Activated CD4-positive, alpha-beta T cell treated with anti-CD3 and anti-CD28 coated beads, Interleukin-2, amount 10 ng/mL, durations not matched to agents 7 days and 5 days (primary cell): ENCODE results near the gene TAPT1. TPM values are rescaled to one million over a fixed set of nuclear protein-coding genes. Genes with fewer than 3 reads are reported as not detected.
"Not testable (repeated sequence)": the region's sequence is repeated elsewhere in the genome, so short reads cannot be mapped to it uniquely, and the experiment has no call there.

Experiments
- CTCF ChIA-PET: fragments of 350-600 bp; sonication (Branson Sonifier 250); formaldehyde crosslinking; loops from one replicate; lab custom pipeline; 2021; ENCODE audit warnings: antibody characterized with exemption; lab: Charles Lee
- POLR2A ChIA-PET: fragments of 350-600 bp; sonication (Branson Sonifier 250); formaldehyde crosslinking; loops from one replicate; lab custom pipeline; 2021; ENCODE audit warnings: antibody characterized with exemption; lab: Charles Lee
- DNase-seq: peaks from one replicate; pipeline ENCODE4 v3.0.0-alpha.2; 2020
- H3K27ac Mint-ChIP-seq: one replicate; pipeline ENCODE4 v1.8.0; 2021; ENCODE audit warnings: mild to moderate bottlenecking, moderate library complexity, mixed read lengths
- H3K27me3 Mint-ChIP-seq: one replicate; pipeline ENCODE4 v1.8.0; 2021; ENCODE audit warnings: mixed read lengths
- H3K36me3 Mint-ChIP-seq: one replicate; pipeline ENCODE4 v1.8.0; 2021; ENCODE audit warnings: low read depth, mixed read lengths
- H3K4me1 Mint-ChIP-seq: one replicate; pipeline ENCODE4 v1.8.0; 2021; ENCODE audit warnings: mixed read lengths
- H3K4me3 Mint-ChIP-seq: one replicate; pipeline ENCODE4 v1.8.0; 2021; ENCODE audit warnings: mild to moderate bottlenecking, moderate library complexity, mixed read lengths
- H3K9me3 Mint-ChIP-seq: one replicate; pipeline ENCODE4 v1.8.0; 2021; ENCODE audit warnings: mixed read lengths
- total RNA-seq, 2 experiments: library from RNA; stranded (reverse); gene quantifications; one replicate each; pipeline ENCODE4 v1.2.3, GENCODE V29; 2021

TAPT1 gene
- 10 to 100 TPM; 49.6 to 58.2 TPM for total RNA-seq

GRCh38 chr4:16225863-16226815 is at the start of gene TAPT1:
TSS of gene TAPT1 (minus strand) at chr4:16226471. CDS start at chr4:16226457, 14 bp downstream.
- no peaks in the 10 kb centered on the region for H3K9me3 Mint-ChIP-seq
- ChIA-PET CTCF (interaction anchor here (2.5 kb wide), 1 partner anchor 8 kb away, joined by 8 read pairs; no protein-coding TSS in a partner anchor), POLR2A (no interaction called here)
- peak within 1 kb of the TSS; percentile 97 for H3K27ac Mint-ChIP-seq
- H3K4me3 Mint-ChIP-seq, result peak within 1 kb of the TSS; percentile 91
- DNase-seq, result peak; percentile 73
- peaks cover 31% of the 10 kb centered on the region for H3K36me3 Mint-ChIP-seq
- H3K4me1 Mint-ChIP-seq, result peaks cover 47% of the 10 kb centered on the region
- no peaks in the 10 kb centered on the region for H3K27me3 Mint-ChIP-seq

- Mint-ChIP-seq H3K9me3 (peaks cover 6% of the 10 kb centered on the region), H3K27me3 (no peaks in the 10 kb centered on the region), H3K27ac (no peak overlapping the region), H3K4me3 (no peak overlapping the region), H3K36me3 (no peaks in the 10 kb centered on the region), H3K4me1 (peaks cover 4% of the 10 kb centered on the region)
- ChIA-PET CTCF (no interaction called here), POLR2A (no interaction called here)
- DNase-seq, result no peak
Observed at GRCh38 chr4:16271411-16271810, 45.1 kb upstream of the TAPT1 start.

GRCh38 chr4:16270454-16271328 is 44.4 kb upstream of the TAPT1 start:
- no peak overlapping the region for H3K27ac Mint-ChIP-seq
- no peaks in the 10 kb centered on the region for H3K27me3 Mint-ChIP-seq
- DNase-seq, result no peak
- no peaks in the 10 kb centered on the region for H3K36me3 Mint-ChIP-seq
- peaks cover 4% of the 10 kb centered on the region for H3K4me1 Mint-ChIP-seq
- H3K9me3 Mint-ChIP-seq, result no peaks in the 10 kb centered on the region
- CTCF ChIA-PET, result no interaction called here
- POLR2A ChIA-PET, result no interaction called here
- H3K4me3 Mint-ChIP-seq, result no peak overlapping the region

- H3K27ac Mint-ChIP-seq, H3K4me3 Mint-ChIP-seq, H3K27me3 Mint-ChIP-seq, DNase-seq, H3K9me3 Mint-ChIP-seq, CTCF ChIA-PET, H3K36me3 Mint-ChIP-seq, H3K4me1 Mint-ChIP-seq, POLR2A ChIA-PET: not testable (repeated sequence)
Observed at GRCh38 chr4:16269742-16270453, 43.6 kb upstream of the TAPT1 start.

- Mint-ChIP-seq H3K36me3 (no peaks in the 10 kb centered on the region), H3K4me3 (no peak overlapping the region), H3K4me1 (peaks cover 4% of the 10 kb centered on the region), H3K27ac (no peak overlapping the region), H3K9me3 (no peaks in the 10 kb centered on the region), H3K27me3 (no peaks in the 10 kb centered on the region)
- ChIA-PET CTCF (no interaction called here), POLR2A (no interaction called here)
- no peak for DNase-seq
Observed at GRCh38 chr4:16269240-16269639, 43.0 kb upstream of the TAPT1 start.

GRCh38 chr4:16268290-16268689 is 42.0 kb upstream of the TAPT1 start:
- Mint-ChIP-seq H3K4me1 (peaks cover 4% of the 10 kb centered on the region), H3K27me3 (no peaks in the 10 kb centered on the region)

GRCh38 chr4:16267639-16268038 is 41.4 kb upstream of the TAPT1 start:
- H3K4me1 Mint-ChIP-seq, result peaks cover 4% of the 10 kb centered on the region
- no peak overlapping the region for H3K27ac Mint-ChIP-seq
- no peaks in the 10 kb centered on the region for H3K27me3 Mint-ChIP-seq
- ChIA-PET POLR2A (no interaction called here), CTCF (no interaction called here)
- no peak overlapping the region for H3K4me3 Mint-ChIP-seq
- DNase-seq, result no peak
- no peaks in the 10 kb centered on the region for H3K36me3 Mint-ChIP-seq
- no peaks in the 10 kb centered on the region for H3K9me3 Mint-ChIP-seq

More at GRCh38 chr4:16268290-16268689, 42.0 kb upstream of the TAPT1 start:
- Mint-ChIP-seq H3K36me3 (no peaks in the 10 kb centered on the region), H3K4me3 (no peak overlapping the region), H3K27ac (no peak overlapping the region), H3K9me3 (no peaks in the 10 kb centered on the region)
- POLR2A ChIA-PET, result no interaction called here
- CTCF ChIA-PET, result no interaction called here
- DNase-seq, result no peak

GRCh38 chr4:16265820-16266219 is 39.5 kb upstream of the TAPT1 start:
- no peak overlapping the region for H3K27ac Mint-ChIP-seq
- H3K27me3 Mint-ChIP-seq, result no peaks in the 10 kb centered on the region
- ChIA-PET CTCF (interaction anchor here (1.0 to 1.9 kb wide), 4 partner anchors 21 to 304 kb away, joined by 3 to 4 read pairs (median 4); no protein-coding TSS in a partner anchor), POLR2A (no interaction called here)
- H3K9me3 Mint-ChIP-seq, result no peaks in the 10 kb centered on the region
- no peak overlapping the region for H3K4me3 Mint-ChIP-seq
- no peaks in the 10 kb centered on the region for H3K36me3 Mint-ChIP-seq
- peaks cover 10% of the 10 kb centered on the region for H3K4me1 Mint-ChIP-seq
- DNase-seq, result no peak

- H3K27ac Mint-ChIP-seq, result no peak overlapping the region
- H3K4me3 Mint-ChIP-seq, result no peak overlapping the region
- peaks cover 6% of the 10 kb centered on the region for H3K4me1 Mint-ChIP-seq
- peak; percentile 15 for DNase-seq
- no peaks in the 10 kb centered on the region for H3K36me3 Mint-ChIP-seq
- CTCF ChIA-PET, result interaction anchor here (0.6 to 1.5 kb wide), 7 partner anchors 14 to 303 kb away, joined by 3 to 4 read pairs (median 3); partner anchors contain the start of gene FGFBP2
- POLR2A ChIA-PET, result no interaction called here
- H3K9me3 Mint-ChIP-seq, result no peaks in the 10 kb centered on the region
- no peaks in the 10 kb centered on the region for H3K27me3 Mint-ChIP-seq
Observed at GRCh38 chr4:16264798-16265197, 38.5 kb upstream of the TAPT1 start.

- ChIA-PET CTCF (interaction anchor here (0.7 kb wide), 1 partner anchor 104 kb away, joined by 3 read pairs; no protein-coding TSS in a partner anchor), POLR2A (interaction anchor here (0.6 kb wide), 1 partner anchor 264 kb away, joined by 3 read pairs; no protein-coding TSS in a partner anchor)
- no peak overlapping the region for H3K27ac Mint-ChIP-seq
- H3K27me3 Mint-ChIP-seq, result no peaks in the 10 kb centered on the region
- no peak for DNase-seq
- H3K9me3 Mint-ChIP-seq, result no peaks in the 10 kb centered on the region
- no peaks in the 10 kb centered on the region for H3K36me3 Mint-ChIP-seq
- no peak overlapping the region for H3K4me3 Mint-ChIP-seq
- peaks cover 6% of the 10 kb centered on the region for H3K4me1 Mint-ChIP-seq
Observed at GRCh38 chr4:16263056-16263455, 36.8 kb upstream of the TAPT1 start.

GRCh38 chr4:16262188-16262587 is 35.9 kb upstream of the TAPT1 start:
- no peak overlapping the region for H3K4me3 Mint-ChIP-seq
- CTCF ChIA-PET, result no interaction called here
- peaks cover 6% of the 10 kb centered on the region for H3K4me1 Mint-ChIP-seq
- no peak for DNase-seq
- H3K9me3 Mint-ChIP-seq, result no peaks in the 10 kb centered on the region
- no peak overlapping the region for H3K27ac Mint-ChIP-seq
- H3K27me3 Mint-ChIP-seq, result no peaks in the 10 kb centered on the region
- H3K36me3 Mint-ChIP-seq, result no peaks in the 10 kb centered on the region
- POLR2A ChIA-PET, result no interaction called here

- Mint-ChIP-seq H3K27me3 (no peaks in the 10 kb centered on the region), H3K27ac (no peak overlapping the region), H3K36me3 (peaks cover 3% of the 10 kb centered on the region), H3K4me3 (no peak overlapping the region), H3K9me3 (no peaks in the 10 kb centered on the region), H3K4me1 (peaks cover 6% of the 10 kb centered on the region)
- ChIA-PET CTCF (no interaction called here), POLR2A (no interaction called here)
- no peak for DNase-seq
Observed at GRCh38 chr4:16261313-16261878, 35.1 kb upstream of the TAPT1 start.
